ENCODE data around the gene KHDRBS1. TPM values are rescaled to one million over a fixed set of nuclear protein-coding genes. Genes with fewer than 3 reads are reported as not detected.

The KHDRBS1 gene
- total RNA-seq, 2 donors from 2014 or later: 138 to 156 TPM

DNA sequence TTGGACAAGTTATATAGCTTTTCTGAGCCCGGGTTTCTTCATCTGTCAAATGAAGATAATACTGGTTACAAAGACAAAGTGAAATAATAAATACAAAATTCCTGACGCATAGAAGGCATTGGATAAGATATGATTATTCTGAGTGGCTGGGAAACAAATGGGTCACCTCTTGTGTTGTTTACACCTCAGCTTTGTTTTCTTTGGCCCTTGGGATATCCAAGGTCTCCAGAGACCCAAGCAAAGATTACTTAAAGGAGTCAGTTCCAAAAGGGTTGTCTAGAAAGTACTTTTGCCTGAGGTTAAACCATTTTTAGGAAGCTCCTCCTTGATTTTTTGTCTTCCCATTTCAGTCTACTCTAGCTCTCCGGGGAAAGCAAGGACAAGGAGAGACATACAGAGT is 9.7 kb downstream of the KHDRBS1 start:
- DNase-seq: no peak
- Mint-ChIP-seq H3K4me3 (no peak overlapping the region), H3K36me3 (ENCODE audit: insufficient read depth in 2 of 2) (peaks cover 1 to 12% of the 10 kb centered on the region in 2 donors), H3K27ac (peak overlapping the region; percentile 57), H3K27me3 (ENCODE audit: low read depth) (no peaks in the 10 kb centered on the region), H3K4me1 (ENCODE audit: low read depth) (peaks cover 64% of the 10 kb centered on the region), H3K9me3 (no peaks in the 10 kb centered on the region)
- no peak for ATAC-seq (replicated peaks in 1 of 2)

DNA sequence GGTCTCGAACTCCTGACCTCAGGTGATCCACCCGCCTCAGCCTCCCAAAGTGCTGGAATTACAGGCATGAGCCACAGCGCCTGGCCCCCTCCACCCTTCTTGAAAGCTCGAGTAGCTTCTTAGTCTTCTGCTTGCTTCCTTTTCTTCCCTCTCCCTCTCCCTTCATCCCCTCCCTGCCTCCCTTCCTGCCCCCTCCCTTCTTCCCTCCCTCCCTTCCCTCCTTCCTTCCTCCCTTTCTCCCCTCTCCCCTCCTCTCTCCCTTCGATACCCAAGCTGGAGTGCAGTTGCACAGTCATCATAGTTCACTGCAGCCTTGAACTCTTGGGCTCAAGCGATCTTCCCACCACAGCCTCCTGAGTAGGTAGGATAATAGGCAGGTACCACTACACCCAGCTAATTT is 11.8 kb downstream of the KHDRBS1 start:
- no peaks in the 10 kb centered on the region for H3K9me3 Mint-ChIP-seq
- no peak overlapping the region for H3K27ac Mint-ChIP-seq
- peaks cover 49% of the 10 kb centered on the region for H3K4me1 Mint-ChIP-seq (ENCODE audit: low read depth)
- H3K27me3 Mint-ChIP-seq (ENCODE audit: low read depth): no peaks in the 10 kb centered on the region
- ATAC-seq (replicated peaks in 1 of 2): no peak
- H3K4me3 Mint-ChIP-seq: no peak overlapping the region
- DNase-seq: no peak
- peaks cover 1 to 14% of the 10 kb centered on the region in 2 donors for H3K36me3 Mint-ChIP-seq (ENCODE audit: insufficient read depth in 2 of 2)

DNA sequence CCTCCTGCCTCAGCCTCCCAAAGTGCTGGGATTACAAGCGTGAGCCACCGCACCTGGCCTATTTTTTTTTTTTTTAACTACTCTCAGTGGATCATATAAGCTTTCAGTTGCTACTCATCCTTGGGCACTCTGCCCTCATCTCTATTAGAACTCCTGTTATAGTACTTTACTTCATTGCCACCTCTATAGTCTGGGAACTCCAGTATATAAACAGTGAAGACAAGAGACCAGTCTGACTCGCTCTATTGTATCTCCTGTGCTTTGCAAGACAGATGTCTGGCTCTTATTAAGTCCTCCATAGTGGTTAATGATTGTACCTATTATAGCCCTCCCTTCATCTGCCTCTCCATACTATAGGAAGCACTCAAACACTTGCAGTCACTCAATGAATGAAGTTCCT is 15.1 kb downstream of the KHDRBS1 start:
- H3K9me3 Mint-ChIP-seq: no peaks in the 10 kb centered on the region
- no peak overlapping the region for H3K4me3 Mint-ChIP-seq
- peaks cover 33% of the 10 kb centered on the region for H3K4me1 Mint-ChIP-seq (ENCODE audit: low read depth)
- H3K36me3 Mint-ChIP-seq (ENCODE audit: insufficient read depth in 2 of 2): peaks cover 5 to 13% of the 10 kb centered on the region in 2 donors
- no peak for ATAC-seq (replicated peaks in 1 of 2)
- DNase-seq: no peak
- H3K27ac Mint-ChIP-seq: no peak overlapping the region
- no peaks in the 10 kb centered on the region for H3K27me3 Mint-ChIP-seq (ENCODE audit: low read depth)

DNA sequence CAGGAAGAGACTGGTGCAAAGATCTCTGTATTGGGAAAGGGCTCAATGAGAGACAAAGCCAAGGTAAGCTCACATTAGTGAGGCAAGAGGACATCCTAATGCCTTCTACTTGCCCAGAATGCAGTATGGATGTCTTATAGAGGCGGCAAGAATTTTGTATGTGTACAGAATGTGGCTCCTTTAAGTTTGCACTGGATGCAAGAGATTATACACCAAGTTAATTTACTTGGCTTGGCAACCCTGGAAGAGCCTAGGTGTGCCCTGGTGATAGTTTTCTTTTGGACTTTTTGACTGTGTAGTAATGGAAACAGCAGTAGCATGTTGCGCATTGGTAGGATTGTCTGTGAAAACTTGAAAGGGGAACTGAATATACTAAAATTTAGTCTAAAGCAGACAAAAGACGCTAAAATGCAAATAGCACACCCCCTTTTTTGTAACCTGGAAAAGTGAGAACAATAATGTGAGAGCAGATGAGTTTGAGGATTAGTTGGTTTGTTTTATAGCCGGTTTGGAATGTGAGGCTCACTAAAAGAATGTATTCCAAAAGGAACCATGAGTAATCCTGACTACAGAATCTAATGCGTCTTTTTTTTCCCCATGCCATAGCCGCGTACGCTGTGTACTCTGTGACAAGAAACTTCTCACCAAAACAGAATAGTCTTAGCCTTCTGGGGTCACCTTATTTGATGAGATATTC is 18.1 kb downstream of the KHDRBS1 start:
- ATAC-seq (replicated peaks in 1 of 2): no peak
- no peaks in the 10 kb centered on the region for H3K27me3 Mint-ChIP-seq (ENCODE audit: low read depth)
- DNase-seq: no peak
- no peaks in the 10 kb centered on the region for H3K9me3 Mint-ChIP-seq
- peaks cover 8 to 26% of the 10 kb centered on the region in 2 donors for H3K36me3 Mint-ChIP-seq (ENCODE audit: insufficient read depth in 2 of 2)
- no peak overlapping the region for H3K4me3 Mint-ChIP-seq
- H3K4me1 Mint-ChIP-seq (ENCODE audit: low read depth): peaks cover 25% of the 10 kb centered on the region
- H3K27ac Mint-ChIP-seq: peak overlapping the region; percentile 39

DNA sequence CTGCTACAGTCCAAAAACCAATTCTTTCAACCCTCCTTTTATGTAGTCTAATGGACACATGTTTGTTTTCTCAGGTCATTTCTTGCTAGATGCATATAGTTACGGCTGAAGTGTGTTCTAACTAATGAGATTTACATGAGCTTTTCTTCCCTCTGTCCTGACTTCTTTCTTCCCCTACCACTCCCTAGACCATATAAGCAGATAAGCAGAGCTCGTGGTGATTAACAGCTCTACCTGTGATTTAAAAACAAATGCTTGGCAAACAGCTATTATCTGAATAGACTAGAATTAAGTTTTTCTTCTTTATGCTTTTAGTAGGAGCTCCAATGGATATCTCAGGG is 18.6 kb downstream of the KHDRBS1 start:
- peaks cover 21% of the 10 kb centered on the region for H3K4me1 Mint-ChIP-seq (ENCODE audit: low read depth)
- no peak for DNase-seq

DNA sequence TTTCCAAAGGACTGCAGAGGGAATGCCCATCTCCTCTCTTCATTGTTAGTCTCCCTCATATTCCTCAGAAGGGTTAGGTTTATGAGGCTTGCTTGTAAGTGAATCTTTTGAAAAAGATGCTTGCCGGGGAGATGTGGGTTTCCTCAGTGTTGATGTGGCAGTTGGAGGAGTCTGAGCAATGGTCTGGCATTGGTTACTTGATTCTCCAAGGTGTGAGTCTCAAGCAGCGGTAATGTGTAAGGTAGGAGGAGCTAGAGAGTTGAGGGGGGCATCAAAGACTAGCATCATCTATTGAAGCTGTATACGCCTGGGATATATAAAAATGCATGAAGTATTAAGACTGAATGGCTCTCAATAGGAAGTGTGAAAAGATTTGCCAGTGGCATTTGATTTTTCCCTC is 21.5 kb downstream of the KHDRBS1 start:
- peaks cover 11% of the 10 kb centered on the region for H3K4me1 Mint-ChIP-seq (ENCODE audit: low read depth)
- peaks cover 8 to 38% of the 10 kb centered on the region in 2 donors for H3K36me3 Mint-ChIP-seq (ENCODE audit: insufficient read depth in 2 of 2)
- ATAC-seq (replicated peaks in 1 of 2): no peak
- no peaks in the 10 kb centered on the region for H3K27me3 Mint-ChIP-seq (ENCODE audit: low read depth)
- no peak overlapping the region for H3K4me3 Mint-ChIP-seq
- H3K27ac Mint-ChIP-seq: peak overlapping the region; percentile 52
- no peaks in the 10 kb centered on the region for H3K9me3 Mint-ChIP-seq
- DNase-seq: no peak

More for the DNA sequence above, 18.6 kb downstream of the KHDRBS1 start:
- no peaks in the 10 kb centered on the region for H3K9me3 Mint-ChIP-seq
- H3K36me3 Mint-ChIP-seq (ENCODE audit: insufficient read depth in 2 of 2): peaks cover 8 to 27% of the 10 kb centered on the region in 2 donors
- peak overlapping the region; percentile 79 for H3K27ac Mint-ChIP-seq
- H3K4me3 Mint-ChIP-seq: no peak overlapping the region
- no peak for ATAC-seq (replicated peaks in 1 of 2)
- H3K27me3 Mint-ChIP-seq (ENCODE audit: low read depth): no peaks in the 10 kb centered on the region

DNA sequence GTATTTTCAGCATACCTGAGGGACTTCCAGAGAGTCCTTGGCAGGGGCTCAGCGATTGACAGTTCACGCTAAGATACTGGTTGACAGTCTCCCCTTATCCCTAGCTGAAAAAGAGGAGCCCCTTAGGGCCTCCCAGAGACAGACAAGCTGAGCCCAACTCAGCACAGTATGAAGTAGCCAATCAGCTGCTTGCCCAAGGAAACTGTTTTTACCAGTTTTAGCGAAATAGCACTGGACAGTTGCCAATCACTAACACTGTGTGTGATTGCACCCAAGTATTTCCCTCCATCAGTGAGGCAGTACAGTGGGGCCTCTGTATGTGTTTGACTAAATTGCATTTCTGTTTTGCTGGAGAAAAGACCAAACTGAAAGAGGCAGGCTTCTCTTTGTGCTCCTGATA is 27.0 kb downstream of the KHDRBS1 start:
- Mint-ChIP-seq H3K9me3 (no peaks in the 10 kb centered on the region), H3K36me3 (ENCODE audit: insufficient read depth in 2 of 2) (peaks cover 0 to 47% of the 10 kb centered on the region in 2 donors), H3K4me1 (ENCODE audit: low read depth) (no peaks in the 10 kb centered on the region), H3K27ac (no peak overlapping the region), H3K4me3 (no peak overlapping the region), H3K27me3 (ENCODE audit: low read depth) (no peaks in the 10 kb centered on the region)
- ATAC-seq (replicated peaks in 1 of 2): no peak
- no peak for DNase-seq

DNA sequence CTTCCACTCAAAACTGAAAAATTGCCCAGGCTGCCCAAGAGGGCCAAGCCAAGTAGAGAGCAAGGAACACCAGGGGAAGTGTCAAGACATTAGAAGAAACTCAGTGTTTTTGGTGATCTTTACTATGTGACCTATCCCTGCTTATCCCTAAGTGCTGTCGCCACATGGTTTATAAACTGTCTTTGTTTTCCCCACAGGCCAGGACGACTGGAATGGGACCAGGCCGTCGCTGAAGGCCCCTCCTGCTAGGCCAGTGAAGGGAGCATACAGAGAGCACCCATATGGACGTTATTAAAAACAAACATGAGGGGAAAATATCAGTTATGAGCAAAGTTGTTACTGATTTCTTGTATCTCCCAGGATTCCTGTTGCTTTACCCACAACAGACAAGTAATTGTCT is 28.7 kb downstream of the KHDRBS1 start:
- Mint-ChIP-seq H3K27me3 (ENCODE audit: low read depth) (no peaks in the 10 kb centered on the region), H3K27ac (no peak overlapping the region), H3K4me3 (no peak overlapping the region), H3K4me1 (ENCODE audit: low read depth) (no peaks in the 10 kb centered on the region), H3K36me3 (ENCODE audit: insufficient read depth in 2 of 2) (peaks cover 0 to 44% of the 10 kb centered on the region in 2 donors), H3K9me3 (no peaks in the 10 kb centered on the region)
- ATAC-seq (replicated peaks in 1 of 2): no peak
- no peak for DNase-seq

DNA sequence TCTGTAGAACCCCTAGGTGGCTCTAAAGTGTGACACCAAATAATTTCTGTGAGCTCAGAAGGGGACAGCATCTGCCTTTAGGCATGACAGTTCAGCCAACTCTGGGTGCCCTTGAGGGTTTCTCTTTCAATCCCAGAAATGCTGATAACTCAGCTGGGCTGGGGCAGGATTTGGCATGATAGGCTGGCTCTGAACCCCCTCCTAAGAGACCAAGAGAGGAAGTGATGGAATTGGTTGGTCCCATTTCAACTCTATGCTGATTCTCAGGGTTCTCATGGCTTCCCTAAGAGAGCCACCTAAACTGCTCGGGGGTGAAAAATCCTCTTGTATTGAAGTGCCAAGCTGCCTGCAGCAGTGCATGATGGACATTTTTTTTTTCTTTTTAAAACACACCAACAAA is 30.6 kb downstream of the KHDRBS1 start:
- H3K4me1 Mint-ChIP-seq (ENCODE audit: low read depth): no peaks in the 10 kb centered on the region

DNA sequence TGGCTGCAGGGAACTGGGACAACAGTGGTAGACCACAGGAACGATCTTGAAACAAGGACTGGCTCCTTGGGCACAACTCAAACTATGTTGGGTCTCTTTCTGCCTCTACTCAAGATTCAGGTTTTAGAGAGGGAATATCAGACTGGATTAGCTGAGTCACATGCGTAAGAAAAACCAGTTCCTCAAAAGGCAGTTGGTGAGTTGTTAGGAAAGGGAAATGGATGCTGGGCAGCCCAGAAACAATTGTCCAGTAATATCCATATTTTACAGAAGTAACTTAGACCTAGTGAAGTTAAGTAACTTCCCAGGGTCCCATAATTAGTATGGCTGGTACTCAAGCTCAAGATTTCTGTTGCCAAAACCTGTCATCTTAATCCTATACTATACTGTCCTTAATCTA is 32.1 kb downstream of the KHDRBS1 start:
- Mint-ChIP-seq H3K36me3 (ENCODE audit: insufficient read depth in 2 of 2) (peaks cover 0 to 40% of the 10 kb centered on the region in 2 donors), H3K4me3 (no peak overlapping the region), H3K27ac (no peak overlapping the region), H3K27me3 (ENCODE audit: low read depth) (no peaks in the 10 kb centered on the region), H3K9me3 (no peaks in the 10 kb centered on the region), H3K4me1 (ENCODE audit: low read depth) (no peaks in the 10 kb centered on the region)
- DNase-seq (no peak), ATAC-seq (replicated peaks in 1 of 2) (no peak)

More for the DNA sequence above, 30.6 kb downstream of the KHDRBS1 start:
- no peak overlapping the region for H3K4me3 Mint-ChIP-seq
- DNase-seq: no peak
- ATAC-seq (replicated peaks in 1 of 2): no peak
- peaks cover 0 to 42% of the 10 kb centered on the region in 2 donors for H3K36me3 Mint-ChIP-seq (ENCODE audit: insufficient read depth in 2 of 2)
- H3K27me3 Mint-ChIP-seq (ENCODE audit: low read depth): no peaks in the 10 kb centered on the region
- no peaks in the 10 kb centered on the region for H3K9me3 Mint-ChIP-seq
- H3K27ac Mint-ChIP-seq: no peak overlapping the region

DNA sequence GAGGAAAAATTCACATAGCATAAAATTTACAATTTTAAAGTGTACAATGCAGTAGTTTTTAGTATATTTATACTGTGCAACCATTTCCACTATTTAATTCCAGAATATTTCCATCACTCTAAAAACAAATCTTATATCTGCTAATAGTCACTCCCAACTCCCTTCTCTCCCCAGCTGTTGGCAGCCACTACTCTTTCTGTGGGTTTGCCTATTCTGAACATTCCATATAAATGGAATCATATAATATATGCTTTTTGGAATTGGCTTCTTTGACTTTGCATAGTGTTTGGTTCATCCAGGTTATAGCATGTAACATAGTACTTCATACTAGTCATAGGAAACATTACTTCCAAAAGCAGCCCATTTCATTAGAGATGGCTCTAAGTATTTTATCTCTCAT is 34.0 kb downstream of the KHDRBS1 start:
- Mint-ChIP-seq H3K9me3 (no peaks in the 10 kb centered on the region), H3K4me3 (no peak overlapping the region), H3K4me1 (ENCODE audit: low read depth) (peaks cover 7% of the 10 kb centered on the region), H3K36me3 (ENCODE audit: insufficient read depth in 2 of 2) (peaks cover 4 to 40% of the 10 kb centered on the region in 2 donors), H3K27ac (peak overlapping the region; percentile 73), H3K27me3 (ENCODE audit: low read depth) (no peaks in the 10 kb centered on the region)
- no peak for ATAC-seq (replicated peaks in 1 of 2)
- DNase-seq: no peak

DNA sequence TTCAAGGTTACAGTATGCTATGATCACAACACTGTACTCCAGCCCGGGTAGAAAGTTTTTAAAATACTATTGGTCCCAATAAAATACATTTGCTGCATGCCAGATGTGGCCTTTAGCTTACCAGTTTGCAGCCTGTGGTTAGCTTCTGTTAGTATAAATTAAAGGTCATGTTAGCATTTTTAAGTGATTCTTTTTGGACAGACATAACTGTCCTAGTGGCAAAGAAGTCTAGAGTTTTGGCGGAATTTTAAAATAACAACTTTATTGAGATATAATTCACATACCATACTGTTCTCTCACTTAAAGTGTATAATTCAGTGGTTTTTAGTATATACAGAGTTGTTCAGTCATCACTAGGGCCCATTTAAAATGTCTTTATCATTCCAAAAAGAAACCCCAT is 34.8 kb downstream of the KHDRBS1 start:
- DNase-seq (no peak), ATAC-seq (replicated peaks in 1 of 2) (no peak)
- peaks cover 4 to 33% of the 10 kb centered on the region in 2 donors for H3K36me3 Mint-ChIP-seq (ENCODE audit: insufficient read depth in 2 of 2)
- no peaks in the 10 kb centered on the region for H3K9me3 Mint-ChIP-seq
- no peak overlapping the region for H3K4me3 Mint-ChIP-seq
- no peaks in the 10 kb centered on the region for H3K27me3 Mint-ChIP-seq (ENCODE audit: low read depth)
- no peak overlapping the region for H3K27ac Mint-ChIP-seq
- H3K4me1 Mint-ChIP-seq (ENCODE audit: low read depth): peaks cover 7% of the 10 kb centered on the region

DNA sequence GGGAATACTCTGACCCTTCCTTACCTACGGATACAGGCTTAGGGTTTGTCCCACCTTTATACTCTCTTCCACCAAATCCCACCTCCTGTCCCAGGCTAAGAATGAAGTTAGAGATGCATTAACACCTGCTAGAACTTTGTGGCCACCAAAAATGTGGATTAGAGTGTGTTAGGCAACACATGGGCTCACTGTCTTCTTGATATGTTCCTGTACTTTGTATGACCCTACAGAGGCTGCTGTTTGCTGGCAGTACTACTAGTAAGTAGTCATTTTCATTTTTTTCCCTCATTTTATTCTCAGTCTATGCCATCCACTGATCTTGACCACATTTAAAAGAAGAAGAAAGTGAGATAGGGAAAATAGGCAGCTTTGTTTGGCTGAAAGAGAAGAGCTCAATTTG is 38.0 kb downstream of the KHDRBS1 start:
- H3K36me3 Mint-ChIP-seq (ENCODE audit: insufficient read depth in 2 of 2): peaks cover 8 to 28% of the 10 kb centered on the region in 2 donors
- no peaks in the 10 kb centered on the region for H3K9me3 Mint-ChIP-seq
- H3K4me3 Mint-ChIP-seq: no peak overlapping the region
- ATAC-seq (replicated peaks in 1 of 2) (no peak), DNase-seq (no peak)
- H3K27me3 Mint-ChIP-seq (ENCODE audit: low read depth): no peaks in the 10 kb centered on the region
- peak overlapping the region; percentile 86 for H3K27ac Mint-ChIP-seq
- peaks cover 7% of the 10 kb centered on the region for H3K4me1 Mint-ChIP-seq (ENCODE audit: low read depth)

DNA sequence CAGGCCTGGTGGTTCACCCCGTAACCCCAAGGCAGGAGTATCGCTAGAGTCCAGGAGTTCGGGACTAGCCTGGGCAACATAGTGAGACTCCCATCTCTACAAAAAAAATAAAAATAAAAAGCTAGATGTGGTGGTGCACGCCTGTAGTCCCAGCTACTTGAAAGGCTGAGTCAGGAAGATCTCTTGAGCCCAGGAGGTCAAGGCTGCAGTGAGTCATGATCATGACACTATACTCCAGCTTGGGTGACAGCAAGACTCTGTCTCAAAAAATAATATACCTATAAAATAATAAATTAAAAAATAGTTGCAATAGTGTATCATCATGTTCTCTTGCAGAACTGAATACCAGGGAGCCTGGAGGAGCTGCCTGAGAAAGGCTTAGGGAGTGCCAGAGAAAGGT is 39.2 kb downstream of the KHDRBS1 start:
- ATAC-seq (replicated peaks in 1 of 2) (no peak), DNase-seq (no peak)
- peak overlapping the region; percentile 50 for H3K27ac Mint-ChIP-seq
- H3K4me3 Mint-ChIP-seq: no peak overlapping the region
- H3K27me3 Mint-ChIP-seq (ENCODE audit: low read depth): no peaks in the 10 kb centered on the region
- H3K36me3 Mint-ChIP-seq (ENCODE audit: insufficient read depth in 2 of 2): peaks cover 8 to 25% of the 10 kb centered on the region in 2 donors
- no peaks in the 10 kb centered on the region for H3K9me3 Mint-ChIP-seq
- peaks cover 7% of the 10 kb centered on the region for H3K4me1 Mint-ChIP-seq (ENCODE audit: low read depth)

Measured in activated T-cell treated with anti-CD3 and anti-CD28 coated beads, Interleukin-2, amount 50 U/mL, for 72 hours (primary cell).